Muscle of leg (tissue), 11 donors: ENCODE data around the gene SLC9A1. TPM values are rescaled to one million over a fixed set of nuclear protein-coding genes. Genes with fewer than 3 reads are reported as not detected.

Source experiments
- DNase-seq: peaks from one replicate; pipeline ENCODE4 v3.0.0; 2013
- H3K27ac ChIP-seq: one replicate; pipeline ENCODE4 v1.5.1; 2013; ENCODE audit warnings: mild to moderate bottlenecking, low read length, control low read depth
- H3K27me3 ChIP-seq: one replicate; pipeline ENCODE4 v1.6.1; 2013; ENCODE audit warnings: low read length; ENCODE audit not compliant: control insufficient read depth, insufficient read depth
- H3K36me3 ChIP-seq: one replicate; pipeline ENCODE4 v1.6.1; 2013; ENCODE audit warnings: low read length; ENCODE audit not compliant: control insufficient read depth, insufficient read depth
- H3K4me1 ChIP-seq: one replicate; pipeline ENCODE4 v1.6.1; 2013; ENCODE audit warnings: low read length; ENCODE audit not compliant: control insufficient read depth, insufficient read depth
- H3K4me3 ChIP-seq: one replicate; pipeline ENCODE4 v1.5.1; 2013; ENCODE audit warnings: low read length, control low read depth
- H3K9me3 ChIP-seq: replicated peaks from 2 replicates; pipeline ENCODE4 v1.6.1; 2013; ENCODE audit warnings: low read depth, low read length; ENCODE audit not compliant: control insufficient read depth
- WGBS: methylation state at CpG from one replicate; pipeline ENCODE4 v1.1.5; 2013; ENCODE audit warnings: missing lambda C conversion rate; ENCODE audit not compliant: insufficient coverage; 5-methylcytosine and 5-hydroxymethylcytosine counted together
- polyA plus RNA-seq, 8 donors: library from polyadenylated mRNA; unstranded; fragments of 120-200 nt; gene quantifications; one replicate each; pipeline versions ENCODE4 v1.2.1 to v1.2.3, GENCODE V29; 2013; ENCODE audit warnings: inconsistent platforms in 1 of 8, low replicate concordance in 1 of 8; ENCODE audit not compliant: insufficient read length in 8 of 8, insufficient read depth in 1 of 8
- total RNA-seq: library from RNA; stranded (reverse); fragments of 120-200 nt; gene quantifications from one replicate; pipeline ENCODE4 v1.2.4, GENCODE V29; 2013

SLC9A1 gene
- total and polyA plus RNA-seq, 9 donors = 3.1 to 21.1 (median 16.4) TPM

DNA sequence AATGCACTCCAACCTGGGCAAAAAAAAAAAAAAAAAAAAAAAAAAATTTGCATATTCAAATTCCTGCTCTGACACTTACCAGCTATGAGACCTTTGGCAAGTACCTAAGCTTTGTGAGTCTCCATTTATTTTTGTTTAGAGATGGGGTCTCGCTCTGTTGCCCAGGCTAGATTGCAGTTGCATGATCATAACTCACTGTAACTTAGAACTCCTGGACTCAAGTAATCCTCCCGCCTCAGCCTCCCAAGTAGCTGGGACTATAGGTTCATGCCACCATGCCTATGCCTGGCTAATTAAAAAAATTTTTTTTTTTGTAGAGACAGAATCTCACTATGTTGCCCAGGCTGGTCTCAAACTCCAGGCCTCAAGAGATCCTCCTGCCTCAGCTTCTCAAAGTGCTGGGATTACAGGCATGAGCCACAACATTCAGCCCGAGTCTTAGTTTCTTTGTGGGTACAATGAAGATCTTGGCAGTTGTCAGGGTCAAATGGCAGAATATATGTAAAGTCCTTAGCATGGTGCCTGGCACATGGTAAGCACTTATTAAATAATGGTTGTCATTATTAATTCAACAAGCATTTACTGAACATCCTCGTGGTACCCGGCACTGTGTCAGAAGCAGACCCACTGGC lies 88.8 kb downstream of the SLC9A1 start:
- peaks cover 6% of the 10 kb centered on the region for H3K4me1 ChIP-seq
- H3K27me3 ChIP-seq = no peaks in the 10 kb centered on the region
- H3K27ac ChIP-seq = no peak overlapping the region
- no peaks in the 10 kb centered on the region for H3K9me3 ChIP-seq
- H3K36me3 ChIP-seq = no peaks in the 10 kb centered on the region
- WGBS = 80% methylated on average over 2 of the region's 5 CpGs
- no peak for DNase-seq
- no peak overlapping the region for H3K4me3 ChIP-seq

DNA sequence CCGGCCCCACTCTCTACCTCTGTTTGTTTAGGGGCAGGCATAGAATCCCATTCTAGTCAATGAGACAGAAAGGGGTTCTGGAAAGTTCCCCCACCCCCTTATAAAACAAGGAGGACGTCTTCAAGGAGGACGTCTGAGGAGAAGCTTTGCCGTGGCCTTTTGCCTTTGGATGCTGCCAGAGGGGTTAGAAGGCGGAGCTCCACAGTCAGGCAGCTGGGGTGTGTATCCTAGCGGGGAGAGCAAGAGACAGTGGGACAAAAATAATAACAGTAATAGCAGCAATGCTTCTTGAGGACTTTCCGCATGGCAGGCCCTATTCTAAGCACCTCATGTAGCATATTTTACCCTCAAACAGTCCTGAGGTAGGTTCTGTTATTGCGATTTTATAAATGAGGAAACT lies 94.0 kb downstream of the SLC9A1 start:
- no CpG with 5 or more reads among the region's 8 CpGs for WGBS
- no peaks in the 10 kb centered on the region for H3K9me3 ChIP-seq
- DNase-seq = no peak
- H3K4me3 ChIP-seq = no peak overlapping the region
- no peaks in the 10 kb centered on the region for H3K36me3 ChIP-seq
- H3K27ac ChIP-seq = no peak overlapping the region
- peaks cover 24% of the 10 kb centered on the region for H3K4me1 ChIP-seq
- no peaks in the 10 kb centered on the region for H3K27me3 ChIP-seq

DNA sequence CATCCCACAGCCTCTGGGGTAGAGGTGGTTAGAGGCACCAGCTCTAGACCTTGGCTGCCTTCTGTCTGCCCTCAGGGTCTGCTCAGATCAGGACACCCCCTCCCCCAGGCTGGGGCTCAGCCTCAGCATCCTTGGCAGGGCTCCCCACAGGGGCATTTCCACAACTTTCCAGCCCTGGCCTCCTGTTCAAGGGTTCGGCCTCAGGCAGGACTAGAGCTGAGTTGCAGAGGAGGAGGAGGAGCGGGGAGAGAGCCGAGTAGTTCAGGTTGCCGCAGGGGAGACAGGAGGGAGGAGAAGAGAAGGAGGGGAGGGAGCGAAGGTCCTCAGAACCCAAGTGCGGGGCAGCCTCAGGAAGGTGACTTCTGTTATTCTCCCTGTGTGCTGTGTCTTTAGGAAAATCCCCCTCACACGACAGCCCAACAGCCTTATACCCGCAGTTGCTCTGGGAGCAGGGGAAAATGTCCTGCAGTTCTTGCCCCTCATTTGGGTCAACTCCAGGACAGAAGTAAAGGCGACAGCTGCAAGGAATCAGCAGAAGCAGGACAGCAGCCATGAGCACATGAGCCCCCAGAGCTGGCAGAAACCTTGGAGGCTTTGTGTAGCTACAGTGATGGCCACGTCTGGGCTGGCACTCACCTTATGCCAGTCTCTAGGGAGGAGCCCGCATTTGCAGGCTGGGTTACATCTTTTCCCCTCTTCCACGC lies 95.8 kb downstream of the SLC9A1 start:
- Histone ChIP-seq H3K4me3 (no peak overlapping the region), H3K9me3 (no peaks in the 10 kb centered on the region), H3K4me1 (peaks cover 24% of the 10 kb centered on the region), H3K27ac (peak overlapping the region; percentile 93), H3K27me3 (no peaks in the 10 kb centered on the region), H3K36me3 (no peaks in the 10 kb centered on the region)
- WGBS = 33% methylated on average over 1 of the region's 12 CpGs
- DNase-seq = peak; percentile 75

DNA sequence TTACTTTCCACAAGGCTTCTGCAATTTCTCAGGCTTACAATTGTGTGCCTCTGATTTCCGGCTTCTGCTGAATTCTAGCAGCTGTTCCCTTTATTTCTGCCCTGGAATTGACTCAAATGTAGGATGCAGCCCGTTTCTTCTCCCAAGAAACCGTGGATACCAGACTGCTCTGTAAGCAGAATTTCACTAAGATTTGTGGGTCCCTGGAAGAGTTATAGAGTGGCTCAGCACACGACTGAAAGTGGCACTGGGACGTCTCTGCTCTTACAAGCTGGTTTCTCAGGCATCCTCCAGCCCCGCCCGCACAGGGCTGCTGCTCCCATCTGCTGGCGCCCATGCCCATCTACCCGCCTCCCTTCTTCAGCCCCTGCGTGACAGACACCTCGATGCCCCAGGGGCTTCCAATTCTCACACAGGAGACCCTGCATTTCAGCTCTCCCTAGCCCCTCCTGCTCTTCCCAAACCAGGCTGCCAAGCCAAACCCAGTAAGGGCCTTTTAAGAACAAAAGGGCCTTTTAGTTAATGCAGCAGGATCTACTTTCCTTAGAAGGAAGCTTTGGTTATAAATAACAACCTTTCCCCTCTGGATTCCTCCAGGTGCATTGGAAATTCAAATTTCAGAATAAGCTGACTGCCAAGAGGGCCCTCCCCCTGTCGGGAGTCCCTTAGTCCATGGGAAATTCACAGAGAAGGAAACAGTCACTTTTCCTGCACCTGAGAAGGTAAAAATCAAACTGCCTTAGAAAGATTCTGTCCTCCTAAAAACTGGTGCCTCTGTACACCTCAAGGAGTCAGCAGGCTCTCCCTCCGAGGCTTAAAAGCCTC lies 96.9 kb downstream of the SLC9A1 start:
- 13% methylated on average over 12 of the region's 13 CpGs for WGBS
- H3K9me3 ChIP-seq = no peaks in the 10 kb centered on the region
- no peak overlapping the region for H3K4me3 ChIP-seq
- DNase-seq = peak; percentile 90
- no peaks in the 10 kb centered on the region for H3K36me3 ChIP-seq
- H3K27ac ChIP-seq = peak overlapping the region; percentile 93
- peaks cover 24% of the 10 kb centered on the region for H3K4me1 ChIP-seq
- no peaks in the 10 kb centered on the region for H3K27me3 ChIP-seq

DNA sequence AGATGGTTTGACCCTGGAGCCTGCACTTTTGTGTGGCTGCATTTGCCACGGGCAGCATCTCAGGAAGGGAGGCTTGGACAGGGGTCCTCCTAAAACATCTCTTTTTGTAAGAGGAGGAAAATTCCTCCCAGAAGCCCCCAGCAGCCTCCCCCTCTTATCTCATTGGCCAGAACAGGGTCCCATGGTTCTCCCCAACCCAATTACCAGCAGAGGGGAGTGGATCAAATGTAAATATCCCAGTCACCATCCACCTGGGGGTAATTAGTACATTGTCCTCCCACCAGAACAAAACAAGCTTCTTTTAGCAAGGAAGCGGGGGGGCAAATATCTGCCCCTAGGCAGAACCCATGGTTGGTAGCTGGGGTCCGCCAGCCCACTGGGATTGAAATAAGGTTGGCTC lies 97.5 kb downstream of the SLC9A1 start:
- Histone ChIP-seq H3K36me3 (no peaks in the 10 kb centered on the region), H3K4me3 (no peak overlapping the region), H3K27me3 (no peaks in the 10 kb centered on the region), H3K4me1 (peaks cover 24% of the 10 kb centered on the region), H3K9me3 (no peaks in the 10 kb centered on the region), H3K27ac (peak overlapping the region; percentile 93)
- no peak for DNase-seq
- no CpG with 5 or more reads among the region's 3 CpGs for WGBS

DNA sequence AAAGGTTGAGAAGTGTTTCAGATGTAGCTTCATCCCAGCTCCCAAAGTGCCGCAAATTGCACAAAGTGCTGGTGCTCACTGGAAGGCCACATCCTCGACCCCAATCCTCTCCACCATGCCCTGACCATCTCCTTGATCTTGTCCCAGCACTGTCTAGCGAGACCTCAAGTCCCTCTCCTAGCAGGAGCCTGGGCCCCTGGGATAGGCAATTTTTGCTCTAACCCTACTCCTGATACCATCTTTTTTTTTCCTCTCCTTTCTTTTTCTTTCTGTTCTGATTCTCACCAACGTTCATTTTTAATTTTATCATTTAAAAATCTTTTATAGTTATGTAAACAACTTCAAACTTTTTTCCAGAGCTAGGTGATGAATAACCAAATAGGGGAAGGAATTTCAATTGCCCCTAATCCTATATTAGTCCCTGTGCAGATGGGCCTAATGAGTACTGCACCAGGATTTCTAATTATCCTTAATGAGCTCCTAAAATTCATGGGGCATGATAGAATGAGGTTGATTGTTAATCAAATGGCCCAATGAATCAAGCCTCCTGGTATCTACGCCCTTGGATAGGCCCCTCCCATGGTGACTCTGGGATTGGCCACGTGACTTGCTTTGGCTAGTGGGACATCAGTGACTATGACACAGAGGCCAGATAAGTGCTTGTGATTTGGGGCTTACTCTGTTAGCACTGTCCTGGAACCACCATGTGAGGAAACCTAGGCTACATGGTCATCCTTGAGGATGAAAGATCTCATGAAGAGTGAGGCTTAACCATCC lies 100.8 kb downstream of the SLC9A1 start:
- H3K27ac ChIP-seq = no peak overlapping the region
- no peaks in the 10 kb centered on the region for H3K9me3 ChIP-seq
- WGBS = 88% methylated on average over 4 of the region's 6 CpGs
- no peaks in the 10 kb centered on the region for H3K27me3 ChIP-seq
- H3K4me1 ChIP-seq = peaks cover 21% of the 10 kb centered on the region
- DNase-seq = no peak
- H3K4me3 ChIP-seq = no peak overlapping the region
- H3K36me3 ChIP-seq = no peaks in the 10 kb centered on the region

DNA sequence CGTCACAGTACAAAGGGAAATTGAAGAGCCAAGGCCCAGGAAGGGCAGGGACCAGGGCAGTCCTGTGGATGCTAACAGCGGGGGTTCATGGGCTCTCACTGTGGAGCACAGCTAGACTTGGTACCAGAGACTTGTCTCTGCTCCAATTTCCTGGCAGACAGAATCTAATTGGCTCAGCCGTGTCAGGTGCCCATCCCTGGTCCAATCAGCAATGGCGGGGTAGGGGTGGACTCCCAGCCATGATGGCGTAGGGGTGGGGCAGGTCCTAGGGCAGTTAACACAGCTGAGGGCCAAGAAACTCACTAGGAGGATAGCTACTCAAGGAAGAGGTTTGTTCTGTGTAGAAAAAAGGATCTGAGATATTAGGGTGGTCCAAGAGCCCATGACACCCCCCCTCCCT lies 102.4 kb downstream of the SLC9A1 start:
- Histone ChIP-seq H3K27me3 (no peaks in the 10 kb centered on the region), H3K4me3 (no peak overlapping the region), H3K4me1 (peaks cover 11% of the 10 kb centered on the region), H3K27ac (no peak overlapping the region), H3K36me3 (no peaks in the 10 kb centered on the region), H3K9me3 (no peaks in the 10 kb centered on the region)
- DNase-seq = no peak
- 98% methylated on average over 4 of the region's 5 CpGs for WGBS

DNA sequence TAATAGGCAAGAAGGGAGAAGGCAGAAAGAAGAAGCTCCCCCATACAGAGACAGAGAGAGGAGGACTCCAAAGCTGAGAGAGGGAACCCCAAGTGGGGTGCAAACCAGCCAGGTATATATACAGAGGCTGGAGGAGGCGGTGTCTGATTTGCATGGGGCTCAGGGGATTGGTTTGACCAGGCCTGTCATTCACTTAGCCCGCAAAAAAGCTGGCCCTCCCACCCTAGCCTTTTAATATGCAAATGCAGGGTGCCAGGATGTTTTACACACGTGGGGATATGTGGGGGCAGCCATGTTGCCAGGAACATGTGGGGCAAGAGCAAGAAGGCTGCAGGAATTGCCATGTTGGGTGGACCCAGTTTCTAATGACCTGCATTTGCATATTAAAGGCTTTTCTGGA lies 105.3 kb downstream of the SLC9A1 start:
- no peaks in the 10 kb centered on the region for H3K36me3 ChIP-seq
- WGBS = 74% methylated on average over 2 of the region's 3 CpGs
- no peak for DNase-seq
- peaks cover 24% of the 10 kb centered on the region for H3K4me1 ChIP-seq
- no peak overlapping the region for H3K4me3 ChIP-seq
- peaks cover 7% of the 10 kb centered on the region for H3K27me3 ChIP-seq
- no peaks in the 10 kb centered on the region for H3K9me3 ChIP-seq
- H3K27ac ChIP-seq = peak overlapping the region; percentile 36

DNA sequence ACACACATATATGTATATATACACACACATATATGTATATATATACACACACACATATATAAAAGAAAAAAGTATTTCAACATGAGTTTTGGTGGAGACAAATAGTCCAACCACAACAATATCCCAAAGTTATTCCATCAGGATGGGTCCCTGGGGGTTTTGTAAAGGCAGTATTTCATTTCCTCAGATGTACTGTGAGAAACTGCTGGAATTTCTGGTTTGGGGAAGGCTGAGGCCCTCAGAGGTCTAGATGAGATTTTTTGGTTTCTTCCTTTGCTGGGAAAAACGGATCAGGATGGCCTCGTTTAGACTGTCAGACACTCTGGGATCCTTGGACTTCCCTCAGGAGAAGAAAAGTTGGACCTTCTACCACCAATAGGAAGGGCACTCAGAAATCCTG lies 105.8 kb downstream of the SLC9A1 start:
- peaks cover 7% of the 10 kb centered on the region for H3K27me3 ChIP-seq
- H3K36me3 ChIP-seq = no peaks in the 10 kb centered on the region
- no CpG with 5 or more reads among the region's 2 CpGs for whole genome bisulfite sequencing
- DNase-seq = peak; percentile 59
- H3K9me3 ChIP-seq = no peaks in the 10 kb centered on the region
- H3K4me1 ChIP-seq = peaks cover 24% of the 10 kb centered on the region
- no peak overlapping the region for H3K4me3 ChIP-seq
- peak overlapping the region; percentile 36 for H3K27ac ChIP-seq
